ENCODE measurements around the gene COX14.

Gene COX14

GRCh38 chr12:50102646-50103309 is 9.3 kb upstream of the COX14 start:
- TF ChIP-seq, protein P1, sequence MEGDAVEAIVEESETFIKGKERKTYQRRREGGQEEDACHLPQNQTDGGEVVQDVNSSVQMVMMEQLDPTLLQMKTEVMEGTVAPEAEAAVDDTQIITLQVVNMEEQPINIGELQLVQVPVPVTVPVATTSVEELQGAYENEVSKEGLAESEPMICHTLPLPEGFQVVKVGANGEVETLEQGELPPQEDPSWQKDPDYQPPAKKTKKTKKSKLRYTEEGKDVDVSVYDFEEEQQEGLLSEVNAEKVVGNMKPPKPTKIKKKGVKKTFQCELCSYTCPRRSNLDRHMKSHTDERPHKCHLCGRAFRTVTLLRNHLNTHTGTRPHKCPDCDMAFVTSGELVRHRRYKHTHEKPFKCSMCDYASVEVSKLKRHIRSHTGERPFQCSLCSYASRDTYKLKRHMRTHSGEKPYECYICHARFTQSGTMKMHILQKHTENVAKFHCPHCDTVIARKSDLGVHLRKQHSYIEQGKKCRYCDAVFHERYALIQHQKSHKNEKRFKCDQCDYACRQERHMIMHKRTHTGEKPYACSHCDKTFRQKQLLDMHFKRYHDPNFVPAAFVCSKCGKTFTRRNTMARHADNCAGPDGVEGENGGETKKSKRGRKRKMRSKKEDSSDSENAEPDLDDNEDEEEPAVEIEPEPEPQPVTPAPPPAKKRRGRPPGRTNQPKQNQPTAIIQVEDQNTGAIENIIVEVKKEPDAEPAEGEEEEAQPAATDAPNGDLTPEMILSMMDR (IDR thresholded peaks at IDR 0.05; ENCODE audit: insufficient read depth, low read depth, low read length, missing control alignments) = no peak
- DNase-seq (ENCODE audit: low read depth) = peak; percentile 36

DNA sequence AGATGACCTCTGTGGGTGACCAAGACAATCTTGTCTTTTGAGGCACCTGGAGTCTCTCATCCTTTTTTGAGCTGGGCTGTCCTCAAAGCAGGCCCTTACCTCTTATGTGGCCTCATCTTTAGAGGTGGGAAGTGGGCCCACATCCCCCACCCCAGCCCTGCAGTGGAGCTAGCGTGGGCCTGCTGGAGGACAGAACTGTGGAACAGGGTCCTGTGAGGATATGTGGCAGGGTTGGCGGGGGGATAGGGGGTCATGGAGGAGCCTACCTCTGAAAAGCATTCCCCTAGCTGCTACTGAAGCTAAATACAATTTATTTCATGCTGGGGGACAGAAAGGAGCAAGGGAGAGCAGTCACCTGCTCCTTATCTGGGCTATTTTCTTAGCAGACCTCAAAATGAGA is 8.7 kb upstream of the COX14 start:
- no peak for DNase-seq (ENCODE audit: low read depth)
- TF ChIP-seq, protein P1 (IDR thresholded peaks at IDR 0.05; ENCODE audit: insufficient read depth, low read depth, low read length, missing control alignments) = no peak
- no peak overlapping the region for H3K4me3 ChIP-seq (ENCODE audit: low read depth, low read length)

More at GRCh38 chr12:50102646-50103309, 9.3 kb upstream of the COX14 start:
- no peak overlapping the region for H3K4me3 ChIP-seq (ENCODE audit: low read depth, low read length)

GRCh38 chr12:50103767-50104321 is 8.2 kb upstream of the COX14 start, which contains the start of gene GPD1:
TSS of gene GPD1 (plus strand) at chr12:50104008. CDS start at chr12:50104051, 43 bp downstream.
- DNase-seq (ENCODE audit: low read depth) = no peak
- TF ChIP-seq, protein P1 (IDR thresholded peaks at IDR 0.05; ENCODE audit: insufficient read depth, low read depth, low read length, missing control alignments) = no peak
- H3K4me3 ChIP-seq (ENCODE audit: low read depth, low read length) = no peak within 1 kb of the TSS

DNA sequence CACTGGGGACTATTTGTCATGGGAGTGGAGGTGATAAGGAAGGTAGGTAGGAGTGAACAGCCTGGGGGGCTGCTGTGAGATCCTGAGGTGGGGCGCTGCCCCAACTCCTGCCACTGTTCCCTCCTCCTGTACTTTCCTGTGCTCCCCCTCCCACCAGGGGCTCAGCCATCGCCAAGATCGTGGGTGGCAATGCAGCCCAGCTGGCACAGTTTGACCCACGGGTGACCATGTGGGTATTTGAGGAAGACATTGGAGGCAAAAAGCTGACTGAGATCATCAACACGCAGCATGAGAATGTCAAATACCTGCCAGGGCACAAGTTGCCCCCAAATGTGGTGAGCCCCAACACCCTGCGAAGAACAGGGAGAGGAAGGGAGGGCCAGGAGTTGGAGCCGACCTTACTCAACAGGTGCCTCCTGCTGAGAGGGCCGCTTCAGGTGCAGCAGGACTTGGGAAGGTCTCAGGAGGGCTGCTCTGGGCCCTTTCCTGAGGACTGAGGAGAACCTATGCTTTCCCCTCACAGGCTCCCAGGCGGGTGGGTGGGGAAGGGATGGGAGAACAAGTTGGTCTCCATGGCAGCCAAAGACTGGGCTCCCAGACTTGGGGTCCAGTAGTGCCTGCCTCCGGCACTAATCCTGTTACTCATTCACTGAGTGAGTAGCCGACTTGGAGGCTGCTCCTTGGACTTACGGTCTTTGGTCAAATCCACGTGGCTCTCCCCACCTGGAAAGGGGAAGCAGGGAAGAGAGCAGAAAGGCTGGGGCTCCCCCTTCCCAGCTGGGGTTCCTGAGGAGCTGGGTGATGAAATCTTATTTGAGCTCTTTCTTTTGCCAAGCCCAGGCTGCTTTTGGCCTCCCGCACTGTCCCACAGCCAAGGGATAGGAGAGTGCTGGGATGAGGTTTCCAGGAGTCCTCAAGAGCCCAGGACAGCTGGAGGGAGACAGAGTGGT is 7.3 kb upstream of the COX14 start:
- TF ChIP-seq, protein P1 (IDR thresholded peaks at IDR 0.05; ENCODE audit: insufficient read depth, low read depth, low read length, missing control alignments) = no peak
- DNase-seq (ENCODE audit: low read depth) = no peak
- H3K4me3 ChIP-seq (ENCODE audit: low read depth, low read length) = no peak overlapping the region

GRCh38 chr12:50105913-50106450 is 6.1 kb upstream of the COX14 start:
- no peak for DNase-seq (ENCODE audit: low read depth)
- TF ChIP-seq, protein P1 (IDR thresholded peaks at IDR 0.05; ENCODE audit: insufficient read depth, low read depth, low read length, missing control alignments) = no peak
- H3K4me3 ChIP-seq (ENCODE audit: low read depth, low read length) = no peak overlapping the region

DNA sequence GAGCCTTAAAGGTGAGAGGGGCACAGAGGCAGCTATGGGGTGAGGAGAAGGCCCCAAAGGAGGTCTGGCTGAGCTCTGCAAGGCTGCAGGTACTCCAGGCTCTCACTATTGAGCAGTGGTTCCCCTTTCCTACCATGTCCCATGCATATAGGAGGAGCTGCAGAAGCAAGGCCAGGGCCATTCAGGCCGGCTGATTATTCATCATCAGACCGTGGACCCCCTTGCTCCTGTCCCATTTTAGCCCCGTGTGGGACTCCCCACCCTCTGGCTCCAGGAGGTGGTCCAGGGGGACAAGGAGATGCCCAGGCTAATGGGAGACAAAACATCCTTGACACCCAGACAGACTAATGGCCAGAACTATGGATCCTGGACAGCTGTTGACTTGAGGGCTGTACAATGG is 5.1 kb upstream of the COX14 start:
- no peak overlapping the region for H3K4me3 ChIP-seq (ENCODE audit: low read depth, low read length)
- TF ChIP-seq, protein P1 (IDR thresholded peaks at IDR 0.05; ENCODE audit: insufficient read depth, low read depth, low read length, missing control alignments) = no peak
- no peak for DNase-seq (ENCODE audit: low read depth)

Data from GM12865 (cell line).